Hepatocyte (in vitro differentiated cells): Measurements from ENCODE around the gene LDAF1.

ENCODE experiments used
- EZH2 ChIP-seq: fragments of 200-600 bp; sonication (generic); IDR thresholded peaks from 2 replicates; pipeline ENCODE4 v1.6.1; 2016; ENCODE audit warnings: antibody characterized with exemption, mild to moderate bottlenecking, borderline replicate concordance
- EZH2phosphoT487 ChIP-seq: fragments of 200-600 bp; sonication (generic); IDR thresholded peaks from one replicate; pipeline ENCODE4 v1.6.1; 2018; ENCODE audit warnings: antibody characterized with exemption, mild to moderate bottlenecking, low read depth, moderate library complexity; ENCODE audit not compliant: unreplicated experiment, severe bottlenecking
- TF ChIP-seq, protein P1 (sequence below): fragments of 200-600 bp; sonication (generic); IDR thresholded peaks from 2 replicates; pipeline ENCODE4 v1.5.1; 2016; ENCODE audit warnings: antibody characterized with exemption, mild to moderate bottlenecking; ENCODE audit not compliant: poor library complexity

DNA sequence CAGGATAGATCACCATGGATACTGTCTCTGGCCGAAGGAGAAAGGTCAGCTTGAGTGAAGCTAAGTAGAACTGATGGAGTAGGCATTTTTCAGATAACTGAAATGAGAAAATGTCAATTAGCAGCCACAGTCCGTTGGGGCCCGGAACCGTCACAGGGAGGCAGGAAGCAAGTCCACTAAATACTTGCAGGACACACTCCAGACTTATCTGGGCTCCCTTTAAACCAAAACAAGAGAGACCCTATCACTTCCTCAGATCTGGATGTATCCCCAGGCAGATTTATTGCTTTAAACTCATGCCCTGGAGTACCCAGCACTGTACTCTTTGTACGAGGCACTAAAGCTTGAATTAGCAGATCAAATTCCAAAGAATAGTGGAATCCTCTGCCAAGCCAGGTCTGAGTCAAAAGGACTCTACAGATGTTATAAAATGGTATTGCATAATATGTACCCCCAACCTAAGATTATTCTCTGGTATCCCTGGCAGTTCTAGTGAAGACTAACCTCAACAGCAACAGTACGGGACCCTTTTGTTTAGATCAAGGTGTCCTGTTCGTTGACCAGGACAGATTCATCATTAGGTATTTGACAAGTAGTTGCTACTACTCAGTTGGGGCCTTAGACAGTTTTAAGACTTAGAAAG lies 44.8 kb downstream of the LDAF1 start:
- TF ChIP-seq, protein P1, sequence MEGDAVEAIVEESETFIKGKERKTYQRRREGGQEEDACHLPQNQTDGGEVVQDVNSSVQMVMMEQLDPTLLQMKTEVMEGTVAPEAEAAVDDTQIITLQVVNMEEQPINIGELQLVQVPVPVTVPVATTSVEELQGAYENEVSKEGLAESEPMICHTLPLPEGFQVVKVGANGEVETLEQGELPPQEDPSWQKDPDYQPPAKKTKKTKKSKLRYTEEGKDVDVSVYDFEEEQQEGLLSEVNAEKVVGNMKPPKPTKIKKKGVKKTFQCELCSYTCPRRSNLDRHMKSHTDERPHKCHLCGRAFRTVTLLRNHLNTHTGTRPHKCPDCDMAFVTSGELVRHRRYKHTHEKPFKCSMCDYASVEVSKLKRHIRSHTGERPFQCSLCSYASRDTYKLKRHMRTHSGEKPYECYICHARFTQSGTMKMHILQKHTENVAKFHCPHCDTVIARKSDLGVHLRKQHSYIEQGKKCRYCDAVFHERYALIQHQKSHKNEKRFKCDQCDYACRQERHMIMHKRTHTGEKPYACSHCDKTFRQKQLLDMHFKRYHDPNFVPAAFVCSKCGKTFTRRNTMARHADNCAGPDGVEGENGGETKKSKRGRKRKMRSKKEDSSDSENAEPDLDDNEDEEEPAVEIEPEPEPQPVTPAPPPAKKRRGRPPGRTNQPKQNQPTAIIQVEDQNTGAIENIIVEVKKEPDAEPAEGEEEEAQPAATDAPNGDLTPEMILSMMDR: no peak
- TF ChIP-seq EZH2 (no peak), EZH2phosphoT487 (no peak)
